ENCODE results near the gene SPRY1. TPM values are rescaled to one million over a fixed set of nuclear protein-coding genes. Genes with fewer than 3 reads are reported as not detected.

SPRY1 gene
- total RNA-seq, 4 donors from 2014 or later, result 22.1 to 47.2 (median 33.7) TPM

- intact Hi-C loops (cut with DNase I; ENCODE audit: low total_unique reads), result no loop called here
- in situ Hi-C loops (cut with MboI; ENCODE audit: low pct_ligation_motif_present in 1 of 4, low pct_unique_long_range_greater_than_20kb in 1 of 4, low sequenced_read_pairs in 3 of 4), result loop anchor here in 1 of 4 donors (25.0 kb wide), 1 partner anchor 905 kb away; no protein-coding TSS in a partner anchor
- TF ChIP-seq POLR2A (IDR thresholded peaks at IDR 0.05), result no peak
- Histone ChIP-seq H3K4me3 (no peak overlapping the region), H3K36me3 (no peaks in the 10 kb centered on the region), H3K9me3 (no peaks in the 10 kb centered on the region), H3K27ac (no peak overlapping the region), H3K4me1 (peaks cover 0 to 14% (median 0%) of the 10 kb centered on the region in 4 donors), H3K27me3 (no peaks in the 10 kb centered on the region)
- WGBS, 2 donors (ENCODE audit: low coverage in 1 of 2), result 81 to 87% methylated on average over 5 to 7 of the region's 7 CpGs
- DNase-seq, result no peak
Observed at GRCh38 chr4:123356921-123357320, 39.7 kb upstream of the SPRY1 start.

- DNase-seq, result no peak
- Histone ChIP-seq H3K27ac (no peak overlapping the region), H3K4me1 (peaks cover 0 to 4% (median 0%) of the 10 kb centered on the region in 4 donors), H3K27me3 (no peaks in the 10 kb centered on the region), H3K36me3 (no peaks in the 10 kb centered on the region), H3K4me3 (no peak overlapping the region), H3K9me3 (no peaks in the 10 kb centered on the region)
- intact Hi-C loops (cut with DNase I; ENCODE audit: low total_unique reads), result no loop called here
- in situ Hi-C loops (cut with MboI; ENCODE audit: low pct_ligation_motif_present in 1 of 4, low pct_unique_long_range_greater_than_20kb in 1 of 4, low sequenced_read_pairs in 3 of 4), result loop anchor here in 1 of 4 donors (25.0 kb wide), 1 partner anchor 903 kb away; no protein-coding TSS in a partner anchor
- 69 to 86% methylated on average over 1 to 5 of the region's 5 CpGs for WGBS, 2 donors (ENCODE audit: low coverage in 1 of 2)
- TF ChIP-seq POLR2AphosphoS5 (IDR thresholded peaks at IDR 0.05) (no peak), POLR2A (IDR thresholded peaks at IDR 0.05) (no peak), EP300 (IDR thresholded peaks at IDR 0.05; ENCODE audit: low read depth) (no peak), CTCF (IDR thresholded peaks at IDR 0.05) (no peak)
Observed at GRCh38 chr4:123359449-123360315, 36.9 kb upstream of the SPRY1 start.

GRCh38 chr4:123361195-123361861, 35.3 kb upstream of the SPRY1 start:
- DNase-seq, result peak; percentile 16

GRCh38 chr4:123362103-123362502, 34.5 kb upstream of the SPRY1 start:
- Histone ChIP-seq H3K27me3 (no peaks in the 10 kb centered on the region), H3K36me3 (no peaks in the 10 kb centered on the region), H3K4me3 (no peak overlapping the region), H3K9me3 (no peaks in the 10 kb centered on the region), H3K27ac (no peak overlapping the region), H3K4me1 (peaks cover 0 to 4% (median 0%) of the 10 kb centered on the region in 4 donors)
- 92 to 96% methylated on average over 1 of the region's 1 CpG for WGBS, 2 donors (ENCODE audit: low coverage in 1 of 2)
- DNase-seq, result no peak
- intact Hi-C loops (cut with DNase I; ENCODE audit: low total_unique reads) (no loop called here), in situ Hi-C loops (cut with MboI; ENCODE audit: low pct_ligation_motif_present in 1 of 4, low pct_unique_long_range_greater_than_20kb in 1 of 4, low sequenced_read_pairs in 3 of 4) (loop anchor here in 1 of 4 donors (25.0 kb wide), 1 partner anchor 900 kb away; no protein-coding TSS in a partner anchor)
- TF ChIP-seq POLR2AphosphoS5 (IDR thresholded peaks at IDR 0.05) (no peak), POLR2A (IDR thresholded peaks at IDR 0.05) (no peak), EP300 (IDR thresholded peaks at IDR 0.05; ENCODE audit: low read depth) (no peak), CTCF (IDR thresholded peaks at IDR 0.05) (no peak)

More at GRCh38 chr4:123361195-123361861, 35.3 kb upstream of the SPRY1 start:
- 80 to 100% methylated on average over 1 to 2 of the region's 2 CpGs for WGBS, 2 donors (ENCODE audit: low coverage in 1 of 2)
- H3K9me3 ChIP-seq, result no peaks in the 10 kb centered on the region
- no peak overlapping the region for H3K4me3 ChIP-seq
- H3K27ac ChIP-seq, result peak overlapping the region in 2 of 4 donors; percentile 36 to 51
- in situ Hi-C loops (cut with MboI; ENCODE audit: low pct_ligation_motif_present in 1 of 4, low pct_unique_long_range_greater_than_20kb in 1 of 4, low sequenced_read_pairs in 3 of 4), result loop anchor here in 1 of 4 donors (25.0 kb wide), 1 partner anchor 901 kb away; no protein-coding TSS in a partner anchor
- intact Hi-C loops (cut with DNase I; ENCODE audit: low total_unique reads), result no loop called here
- H3K36me3 ChIP-seq, result no peaks in the 10 kb centered on the region
- peaks cover 0 to 4% (median 0%) of the 10 kb centered on the region in 4 donors for H3K4me1 ChIP-seq
- H3K27me3 ChIP-seq, result no peaks in the 10 kb centered on the region
- TF ChIP-seq POLR2AphosphoS5 (IDR thresholded peaks at IDR 0.05), result peak in 1 of 3 donors; percentile 15
- TF ChIP-seq CTCF (IDR thresholded peaks at IDR 0.05), result no peak
